NOMO-1 treated with DMSO at 0.1 percent for 48 hours (cell line): ENCODE data around the gene ANAPC7.
"Not testable (repeated sequence)": the region's sequence is repeated elsewhere in the genome, so short reads cannot be mapped to it uniquely, and the experiment has no call there.

Source experiments
- DNase-seq: peaks from one replicate; lab custom pipeline; 2025; ENCODE audit not compliant: unreplicated experiment; lab: John Stamatoyannopoulos, UW

The ANAPC7 gene

DNA sequence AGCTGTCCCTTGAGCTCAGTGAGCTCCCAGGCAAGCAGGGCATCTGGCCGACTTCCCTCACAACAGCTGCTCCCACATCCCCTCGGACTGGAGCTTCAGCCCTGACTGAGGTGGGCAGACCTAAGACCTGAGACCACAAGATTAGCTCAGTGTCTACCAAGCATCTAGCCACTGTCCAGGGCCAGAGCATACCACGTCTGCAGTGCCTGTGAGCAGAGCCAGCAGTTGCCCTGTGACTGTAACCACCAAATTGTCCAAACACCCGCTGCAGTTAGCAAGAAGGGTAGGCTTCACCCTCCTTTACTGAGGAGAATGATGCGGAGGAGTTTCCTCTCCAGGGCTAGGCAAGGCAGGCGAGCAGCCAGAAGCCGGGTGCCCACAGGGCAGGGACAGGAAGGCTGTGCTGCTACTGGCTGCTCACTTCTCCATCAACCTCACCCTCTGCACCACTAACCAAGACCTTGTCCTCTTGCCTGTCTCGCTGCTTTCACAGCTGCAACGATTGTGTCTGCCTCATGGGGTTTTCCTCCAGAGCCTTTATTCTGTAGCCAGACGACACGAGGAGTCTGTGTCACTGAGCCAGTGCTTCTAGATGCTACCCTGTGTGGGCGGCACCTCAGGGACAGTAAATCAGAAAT, 53.9 kb downstream of the ANAPC7 start:
- DNase-seq, result no peak

DNA sequence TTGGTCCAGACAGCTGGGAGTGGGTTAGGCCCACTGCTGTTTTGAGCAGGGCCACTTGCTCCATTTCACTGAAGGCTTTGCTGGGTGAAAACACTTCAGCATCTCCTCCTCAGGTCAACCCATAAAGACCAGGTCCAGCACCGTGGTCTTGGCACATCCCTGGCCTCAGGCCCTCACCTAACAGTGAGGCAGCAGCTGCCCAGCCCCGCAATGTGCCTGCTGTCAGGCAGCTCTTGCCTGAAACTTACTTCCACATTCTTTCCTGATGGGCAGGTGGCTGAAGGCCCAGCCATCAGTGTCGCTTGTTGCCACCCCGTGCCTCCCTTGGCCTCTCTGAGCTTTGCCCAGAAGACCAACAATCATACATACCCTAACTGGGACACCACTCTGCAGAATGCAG, 54.4 kb downstream of the ANAPC7 start:
- DNase-seq, result no peak

DNA sequence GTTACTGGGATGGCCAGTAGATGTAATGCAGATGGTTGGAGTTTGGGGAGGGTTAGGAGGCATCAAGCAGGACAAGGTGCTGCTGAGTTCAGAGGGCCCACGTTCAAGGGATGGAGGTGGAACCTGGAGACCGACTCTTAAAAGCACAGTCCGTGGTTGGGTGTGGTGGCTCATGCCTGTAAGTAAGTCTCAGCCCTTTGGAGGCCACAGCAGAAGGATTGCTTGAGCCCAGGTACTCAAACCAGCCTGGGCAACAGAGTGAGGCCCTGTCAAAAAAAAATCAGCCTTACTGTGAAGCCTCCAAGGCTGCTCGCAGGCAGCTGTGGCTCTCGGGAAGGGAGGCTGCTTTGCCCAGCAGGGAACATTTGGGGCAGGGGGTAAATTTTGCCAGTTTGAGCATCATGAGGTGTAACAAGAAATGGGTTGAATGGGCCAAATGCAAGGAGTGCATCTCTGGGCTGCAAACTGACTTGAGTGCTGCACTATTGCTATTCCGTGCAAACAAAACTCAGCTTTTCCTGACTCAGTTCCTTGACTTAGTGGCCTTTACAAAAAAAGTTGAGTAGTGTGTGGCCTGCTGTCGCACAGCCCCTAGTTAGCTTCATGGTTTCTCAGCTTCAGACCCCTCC, 55.0 kb downstream of the ANAPC7 start:
- DNase-seq, result no peak

DNA sequence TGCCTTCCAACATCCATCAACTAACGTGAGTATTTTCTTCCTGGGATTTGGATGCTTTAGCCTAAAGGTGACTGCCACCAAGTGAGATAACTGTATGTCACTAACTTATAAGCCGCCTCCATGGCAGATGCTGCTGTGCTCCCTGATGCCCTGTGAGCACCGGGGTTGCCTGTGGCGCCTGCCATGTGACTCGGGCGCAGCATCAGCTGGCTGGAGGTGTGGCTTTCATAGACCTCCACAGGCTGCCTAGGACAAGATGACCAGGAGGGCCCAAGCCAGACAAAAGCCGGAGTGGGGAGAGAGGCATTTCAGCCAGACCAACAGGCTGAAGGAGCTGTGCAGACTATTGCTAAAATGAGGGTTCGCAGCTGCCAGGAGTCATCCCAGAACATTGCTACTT, 55.7 kb downstream of the ANAPC7 start:
- DNase-seq, result no peak

DNA sequence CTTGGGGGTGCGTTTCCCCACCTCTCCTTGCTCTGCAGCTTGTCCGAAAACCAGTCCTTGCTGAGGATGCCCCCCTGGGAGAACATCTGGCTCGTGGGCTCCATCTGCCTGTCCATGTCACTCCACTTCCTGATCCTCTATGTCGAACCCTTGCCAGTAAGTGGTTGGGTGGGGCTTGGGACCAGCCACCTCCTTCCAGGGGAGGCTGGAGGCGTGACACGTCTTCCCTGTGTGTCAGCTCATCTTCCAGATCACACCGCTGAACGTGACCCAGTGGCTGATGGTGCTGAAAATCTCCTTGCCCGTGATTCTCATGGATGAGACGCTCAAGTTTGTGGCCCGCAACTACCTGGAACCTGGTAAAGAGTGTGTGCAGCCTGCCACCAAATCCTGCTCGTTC, 57.5 kb downstream of the ANAPC7 start:
- DNase-seq, result no peak

DNA sequence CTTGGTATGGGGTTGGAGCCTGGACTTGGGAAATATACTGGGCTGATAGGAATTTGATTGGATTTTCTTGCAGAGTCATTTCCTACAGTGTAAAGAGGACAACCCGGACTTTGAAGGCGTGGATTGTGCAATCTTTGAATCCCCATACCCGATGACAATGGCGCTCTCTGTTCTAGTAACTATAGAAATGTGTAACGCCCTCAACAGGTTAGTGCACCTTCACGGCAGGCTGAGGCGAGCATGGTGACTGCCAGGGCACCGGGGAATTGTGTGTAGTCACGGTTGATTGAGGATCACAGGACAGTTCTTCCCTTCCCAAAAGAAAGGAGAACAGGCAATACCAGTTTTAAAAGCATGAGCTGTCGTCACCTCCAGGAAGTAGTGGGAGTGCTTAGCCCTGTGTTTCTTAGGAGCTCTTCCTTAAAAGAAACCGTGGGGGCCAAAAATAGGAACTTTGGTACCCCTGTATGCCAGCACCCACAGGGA, 58.3 kb downstream of the ANAPC7 start:
- DNase-seq, result no peak

DNA sequence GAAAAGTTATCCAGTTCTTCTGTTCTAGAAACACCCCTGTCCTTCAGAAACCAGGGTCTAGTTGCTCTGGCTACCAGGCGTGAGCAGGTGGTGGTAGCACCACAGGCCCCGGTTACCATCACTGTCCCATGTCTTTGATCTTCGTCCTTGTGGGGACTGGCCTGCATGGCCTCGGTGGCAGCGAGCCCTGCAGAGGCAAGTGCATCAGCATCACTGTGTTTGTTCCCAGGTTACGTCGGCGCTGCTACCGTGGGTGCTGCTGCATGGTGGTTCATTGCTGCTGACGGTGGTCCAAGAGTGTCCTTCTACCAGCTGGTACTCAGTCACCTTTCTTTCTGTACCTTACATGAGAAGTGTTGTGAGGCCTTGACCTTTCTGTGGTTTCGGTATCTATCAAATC, 58.9 kb downstream of the ANAPC7 start:
- no peak for DNase-seq

DNA sequence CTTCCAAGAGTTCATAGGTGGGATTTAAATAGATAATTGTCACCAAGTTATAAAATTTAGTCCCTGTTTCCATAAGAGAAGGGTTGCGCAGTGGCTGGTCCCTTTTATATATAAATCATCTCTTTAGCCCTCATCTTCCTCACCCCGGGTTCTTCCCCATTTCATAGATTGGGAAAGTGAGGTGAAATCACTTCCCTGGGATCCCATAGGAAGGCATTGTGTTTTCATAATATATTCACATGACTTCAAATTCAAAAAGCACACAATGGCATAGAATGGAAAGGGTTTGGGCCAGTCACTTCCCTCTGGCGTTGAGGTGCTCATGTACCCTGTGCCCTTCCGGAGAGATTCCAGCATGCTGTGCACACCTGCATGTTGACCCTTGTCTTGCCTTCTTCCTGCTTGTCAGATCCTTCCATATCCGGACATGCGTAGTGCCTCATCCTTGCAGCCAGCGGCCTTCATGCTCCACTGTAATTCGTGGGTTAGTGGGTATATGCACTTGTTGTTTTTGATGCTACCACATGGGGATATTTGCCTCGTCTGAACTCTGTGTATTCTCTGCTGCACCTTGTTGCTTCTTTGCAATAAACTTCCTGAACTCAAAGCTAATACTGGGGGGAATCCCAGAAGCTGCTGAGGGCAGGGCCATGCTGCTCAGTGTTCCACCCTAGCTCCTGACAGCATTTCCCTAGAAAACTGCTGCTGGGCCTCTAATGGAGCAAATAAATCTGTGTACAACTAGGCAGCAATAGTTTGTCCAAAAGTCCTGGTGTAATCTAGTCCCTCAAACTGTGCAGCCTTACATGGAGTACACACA, 59.6 kb downstream of the ANAPC7 start:
- no peak for DNase-seq

DNA sequence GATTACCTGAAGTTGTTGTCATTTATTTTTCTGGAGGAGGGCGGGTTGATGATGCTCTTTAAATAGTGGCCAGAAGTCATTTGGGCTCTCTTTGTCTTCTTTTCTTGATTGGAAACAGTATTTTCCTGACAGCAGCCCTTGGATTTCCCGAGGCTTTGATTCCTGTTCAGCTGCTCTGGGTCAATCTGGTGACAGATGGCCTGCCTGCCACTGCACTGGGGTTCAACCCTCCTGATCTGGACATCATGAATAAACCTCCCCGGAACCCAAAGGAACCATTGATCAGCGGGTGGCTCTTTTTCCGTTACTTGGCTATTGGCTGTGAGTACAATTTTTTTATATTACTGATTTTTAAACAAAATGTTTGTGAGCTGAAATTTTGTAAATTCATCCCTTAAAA, 60.4 kb downstream of the ANAPC7 start:
- DNase-seq, result no peak

DNA sequence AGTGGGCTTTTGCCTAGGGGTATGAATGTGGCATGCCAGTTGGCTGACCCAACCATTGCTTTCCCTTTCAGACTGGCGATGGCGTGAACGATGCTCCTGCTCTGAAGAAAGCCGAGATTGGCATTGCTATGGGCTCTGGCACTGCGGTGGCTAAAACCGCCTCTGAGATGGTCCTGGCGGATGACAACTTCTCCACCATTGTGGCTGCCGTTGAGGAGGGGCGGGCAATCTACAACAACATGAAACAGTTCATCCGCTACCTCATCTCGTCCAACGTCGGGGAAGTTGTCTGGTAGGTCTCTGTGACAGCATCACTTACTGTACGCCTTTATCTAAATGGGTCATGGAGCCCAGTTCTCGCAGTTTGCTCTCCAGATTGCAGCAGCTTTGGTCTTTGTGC, 61.4 kb downstream of the ANAPC7 start:
- no peak for DNase-seq

DNA sequence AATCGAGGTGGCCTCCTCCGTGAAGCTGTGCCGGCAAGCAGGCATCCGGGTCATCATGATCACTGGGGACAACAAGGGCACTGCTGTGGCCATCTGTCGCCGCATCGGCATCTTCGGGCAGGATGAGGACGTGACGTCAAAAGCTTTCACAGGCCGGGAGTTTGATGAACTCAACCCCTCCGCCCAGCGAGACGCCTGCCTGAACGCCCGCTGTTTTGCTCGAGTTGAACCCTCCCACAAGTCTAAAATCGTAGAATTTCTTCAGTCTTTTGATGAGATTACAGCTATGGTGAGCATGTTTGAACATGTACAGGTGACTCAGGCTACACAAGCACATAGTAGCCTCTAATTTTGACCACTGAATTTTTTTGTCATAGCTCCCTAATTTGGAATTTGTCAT, 62.8 kb downstream of the ANAPC7 start:
- no peak for DNase-seq

DNA sequence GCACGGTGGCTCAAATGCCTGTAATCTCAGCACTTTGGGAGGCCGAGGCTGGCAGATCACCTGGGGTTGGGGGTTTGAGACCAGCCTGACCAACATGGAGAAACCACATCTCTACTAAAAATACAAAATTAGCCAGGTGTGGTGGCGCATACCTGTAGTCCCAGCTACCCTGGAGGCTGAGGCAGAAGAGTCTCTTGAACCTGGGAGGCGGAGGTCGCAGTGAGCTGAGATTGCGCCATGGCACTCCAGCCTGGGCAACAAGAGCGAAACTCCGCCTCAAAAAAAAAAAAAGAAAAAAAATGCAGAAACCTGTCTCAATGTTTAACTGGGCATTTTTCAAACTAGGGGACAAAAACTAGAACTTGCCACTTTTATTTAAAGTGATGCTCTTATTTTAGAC, 63.2 kb downstream of the ANAPC7 start:
- DNase-seq, result not testable (repeated sequence)

DNA sequence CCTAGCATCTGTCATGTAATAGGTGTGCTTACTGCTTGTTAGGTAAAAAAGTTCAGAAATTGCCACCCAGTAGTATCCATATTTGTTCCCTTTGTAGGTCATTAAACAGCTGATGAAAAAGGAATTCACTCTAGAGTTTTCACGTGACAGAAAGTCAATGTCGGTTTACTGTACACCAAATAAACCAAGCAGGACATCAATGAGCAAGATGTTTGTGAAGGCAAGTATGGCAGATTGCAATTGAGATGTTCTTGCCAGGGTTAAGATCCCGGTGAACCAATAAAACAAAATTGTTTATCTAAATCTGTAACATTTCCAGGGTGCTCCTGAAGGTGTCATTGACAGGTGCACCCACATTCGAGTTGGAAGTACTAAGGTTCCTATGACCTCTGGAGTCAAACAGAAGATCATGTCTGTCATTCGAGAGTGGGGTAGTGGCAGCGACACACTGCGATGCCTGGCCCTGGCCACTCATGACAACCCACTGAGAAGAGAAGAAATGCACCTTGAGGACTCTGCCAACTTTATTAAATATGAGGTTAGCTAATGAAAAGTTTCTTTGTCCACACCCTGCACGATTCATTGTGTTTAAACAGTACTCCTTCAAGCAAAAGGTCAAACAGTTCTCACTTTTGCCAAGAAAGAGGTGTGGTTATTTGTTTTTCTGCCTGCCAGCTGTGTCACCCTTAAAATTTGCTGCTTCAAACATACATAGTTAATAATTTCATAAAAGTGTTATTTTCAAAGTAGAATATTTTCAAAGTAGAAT, 64.1 kb downstream of the ANAPC7 start:
- DNase-seq, result no peak

DNA sequence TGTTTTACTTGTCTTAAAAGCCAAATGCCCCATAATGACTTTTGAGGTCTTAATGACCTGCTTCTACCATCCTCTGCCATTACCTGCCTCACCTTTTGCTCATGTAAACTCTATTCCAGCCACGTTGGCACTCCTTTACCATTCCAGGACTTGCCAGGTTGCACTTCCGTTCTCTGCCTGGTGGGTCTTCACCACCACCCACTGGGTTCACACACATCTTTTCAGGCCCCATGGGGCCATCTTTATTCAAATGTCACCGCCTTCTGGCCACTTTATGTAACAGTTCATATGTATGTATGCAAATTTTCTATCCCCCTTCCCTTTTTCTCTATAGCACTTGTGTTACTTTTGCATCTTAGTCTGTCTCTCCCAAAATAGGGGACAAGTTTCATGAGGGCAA, 64.8 kb downstream of the ANAPC7 start:
- DNase-seq, result peak; percentile 11

DNA sequence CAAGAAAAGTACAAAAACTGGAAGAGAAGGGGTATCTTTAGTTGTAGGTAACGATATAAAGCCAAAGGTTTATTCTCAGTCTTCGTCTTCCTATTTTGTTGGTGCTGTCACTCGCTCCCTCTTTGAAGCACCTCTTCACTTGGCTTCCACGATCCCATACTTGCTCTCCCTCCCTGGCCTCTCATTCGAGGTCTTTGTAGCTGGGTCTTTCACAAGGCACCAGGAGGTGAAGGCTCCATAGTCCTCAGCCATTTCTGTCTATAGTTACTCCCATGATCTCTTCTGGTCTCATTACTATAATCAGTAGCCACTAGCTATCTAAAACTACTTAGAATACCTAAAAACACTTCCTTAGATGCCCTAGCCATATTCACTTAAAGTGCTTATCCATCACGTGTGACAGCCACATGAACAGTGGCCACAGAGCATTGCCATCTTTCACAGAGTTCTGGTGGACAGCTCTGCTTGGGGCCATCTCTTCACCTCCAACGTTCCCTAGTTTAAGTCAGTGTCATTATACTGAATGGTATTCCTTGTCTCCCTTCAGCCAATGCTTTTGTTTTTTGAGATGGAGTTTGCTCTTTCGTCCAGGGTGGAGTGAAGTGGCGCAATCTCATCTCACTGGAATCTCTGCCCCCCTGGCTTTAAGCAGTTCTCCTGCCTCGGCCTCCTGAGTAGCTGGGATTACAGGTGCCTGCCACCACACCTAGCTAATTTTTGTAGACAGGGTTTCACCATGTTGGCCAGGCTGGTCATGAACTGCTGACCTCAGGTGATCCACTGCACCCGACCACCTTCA, 65.4 kb downstream of the ANAPC7 start:
- DNase-seq, result no peak

DNA sequence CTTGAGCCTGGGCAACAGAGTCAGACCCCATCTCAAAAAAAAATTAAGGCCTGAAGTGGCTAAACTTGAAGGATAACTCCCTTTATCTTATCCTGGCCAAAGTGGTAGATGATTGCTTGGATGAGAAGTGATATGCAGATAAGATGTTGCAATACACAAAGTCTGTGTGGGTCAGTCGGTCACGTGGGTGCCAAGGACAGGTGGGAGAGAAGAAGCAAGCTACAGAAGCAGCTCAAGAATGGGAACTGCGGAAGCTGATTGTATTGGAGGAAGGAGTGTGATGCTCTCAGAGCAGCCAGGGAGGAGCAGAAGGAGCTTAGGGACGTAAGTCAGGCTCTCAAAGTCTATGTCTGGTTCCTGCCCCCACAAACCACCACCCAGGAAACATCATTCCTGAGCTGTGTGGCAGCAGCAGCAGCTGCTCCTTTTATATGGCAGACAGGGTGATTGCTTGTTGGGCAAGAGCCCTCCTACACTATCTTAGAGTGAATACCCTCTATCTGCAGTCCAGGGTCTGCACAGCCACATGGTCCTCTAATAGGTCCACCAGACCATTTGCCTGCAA, 67.9 kb downstream of the ANAPC7 start:
- DNase-seq, result no peak

DNA sequence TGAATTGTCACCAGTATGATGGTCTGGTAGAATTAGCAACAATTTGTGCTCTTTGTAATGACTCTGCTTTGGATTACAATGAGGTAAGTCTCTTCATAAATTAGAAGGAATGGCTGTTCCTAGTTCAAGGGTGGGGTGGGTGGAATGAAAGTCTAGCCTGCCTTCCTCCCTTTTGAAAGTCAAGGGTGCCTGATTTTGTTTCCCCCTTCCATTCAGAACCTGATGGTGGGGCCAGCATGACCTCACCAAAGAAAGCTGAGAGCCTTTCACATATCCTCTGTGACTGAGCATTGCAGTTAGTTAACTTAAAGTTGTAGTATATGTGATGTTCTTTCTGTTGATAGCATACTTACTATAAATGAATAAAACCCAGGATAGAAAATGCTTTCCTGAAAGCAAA, 70.3 kb downstream of the ANAPC7 start:
- no peak for DNase-seq

DNA sequence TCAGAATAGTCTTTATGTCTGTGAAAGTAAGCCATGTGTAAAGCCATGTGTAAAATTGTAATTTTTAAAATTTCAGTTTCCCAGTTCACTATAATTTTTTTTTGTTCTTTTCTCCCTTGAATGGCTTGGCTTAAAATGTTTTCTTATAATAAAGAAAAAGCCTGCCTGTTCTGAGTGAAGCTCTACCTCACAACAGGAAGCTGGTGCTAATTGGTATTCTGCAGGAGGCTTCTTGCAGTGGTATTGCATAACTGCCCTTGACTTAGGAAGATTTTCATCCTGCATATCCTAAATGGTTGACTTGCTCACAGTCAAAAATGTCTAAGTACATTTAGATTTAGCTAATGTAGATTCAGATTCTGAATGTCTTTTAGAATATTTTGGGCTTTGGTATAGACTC, 73.0 kb downstream of the ANAPC7 start:
- peak; percentile 64 for DNase-seq

DNA sequence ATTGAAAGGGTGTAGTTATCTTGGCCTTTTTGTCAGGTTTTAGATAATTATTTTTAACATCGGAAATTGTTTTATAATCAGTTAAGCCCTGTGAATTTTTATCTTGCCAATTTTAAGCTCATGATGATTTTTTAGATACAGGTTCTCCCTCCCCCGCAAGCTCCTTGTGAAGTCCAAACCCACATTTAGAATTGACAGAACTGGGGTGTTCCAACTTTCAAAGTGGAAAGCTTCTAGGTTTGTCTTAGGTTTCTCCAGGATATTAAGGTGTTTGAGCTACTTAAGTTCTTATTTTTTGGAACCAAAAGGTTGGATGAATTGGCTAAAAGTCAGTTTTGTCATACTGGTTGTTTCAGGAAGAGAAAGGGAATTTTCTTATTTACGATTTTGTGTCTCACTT, 73.4 kb downstream of the ANAPC7 start:
- no peak for DNase-seq

DNA sequence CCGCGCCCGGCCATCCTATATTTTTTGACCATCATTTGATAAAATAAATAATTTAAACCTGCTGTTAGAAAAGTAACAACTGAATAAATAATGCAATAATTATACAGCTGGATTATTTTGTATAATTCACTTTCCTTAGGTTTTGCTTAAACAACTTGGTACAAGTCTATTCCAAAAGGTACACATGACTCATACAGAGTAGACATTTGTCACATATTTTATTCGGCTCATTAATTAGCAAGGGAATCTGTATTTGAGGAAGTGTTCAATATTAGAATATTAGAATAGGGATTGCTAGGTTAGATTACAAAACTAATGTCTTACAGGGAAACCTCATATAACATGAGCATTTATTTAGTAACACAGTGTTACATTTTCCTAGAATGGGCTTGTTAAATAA, 73.8 kb downstream of the ANAPC7 start:
- peak; percentile 4 for DNase-seq
